ENCODE results near the gene PSG6. TPM values are rescaled to one million over a fixed set of nuclear protein-coding genes. Genes with fewer than 3 reads are reported as not detected.
"Not testable (repeated sequence)": the region's sequence is repeated elsewhere in the genome, so short reads cannot be mapped to it uniquely, and the experiment has no call there.

PSG6 gene
- total and polyA plus RNA-seq, 2 experiments from 2014 or later: 1.2 TPM; not detected in 1

DNA sequence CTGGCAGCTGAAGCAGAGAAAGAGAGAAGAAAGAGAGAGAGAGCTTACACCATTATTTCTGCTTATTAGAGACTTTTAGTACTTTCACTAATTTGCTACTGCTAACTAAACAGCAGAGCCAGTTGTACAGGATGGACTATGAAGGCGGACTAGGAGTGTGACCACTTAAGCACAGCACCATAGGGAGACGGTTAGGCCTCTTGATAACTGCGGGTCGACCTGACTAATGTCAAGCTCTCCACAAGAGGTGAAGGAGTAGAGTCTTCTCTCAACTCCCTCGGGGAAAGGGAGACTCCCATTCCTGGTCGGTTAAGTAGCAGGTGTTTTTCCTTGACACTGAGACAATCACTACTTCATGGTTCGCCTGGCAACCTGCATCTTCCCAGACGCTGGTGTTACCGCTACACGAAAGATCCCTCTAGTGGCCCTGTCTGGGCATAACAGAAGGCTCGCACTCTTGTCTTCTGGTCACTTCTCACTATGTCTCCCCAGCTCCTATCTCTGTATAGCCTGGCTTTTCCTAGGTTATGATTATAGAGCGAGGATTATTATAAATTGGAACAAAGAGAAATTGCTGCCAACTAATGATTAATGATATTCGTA is 24.6 kb upstream of the PSG6 start:
- WGBS, 2 experiments (ENCODE audit: low coverage in 1 of 2, low lambda C conversion rate in 2 of 2, missing lambda C conversion rate in 2 of 2): 40 to 43% methylated on average over 13 of the region's 13 CpGs
- Histone ChIP-seq H3K9ac (no peak overlapping the region), H3K4me3 (no peak overlapping the region), H3F3A (ENCODE audit: insufficient read depth) (peaks cover 5% of the 10 kb centered on the region; the same call in 1 of the 2 replicates), H2AFZ (no peak overlapping the region), H4K20me1 (ENCODE audit: insufficient read depth) (no peaks in the 10 kb centered on the region), H3K4me2 (ENCODE audit: unreplicated experiment) (no peak overlapping the region), H3K9me2 (ENCODE audit: insufficient read depth) (no peaks in the 10 kb centered on the region), H3K27ac (no peak overlapping the region), H3K36me3 (ENCODE audit: low read depth) (no peaks in the 10 kb centered on the region), H3K27me3 (replicated peaks; ENCODE audit: insufficient read depth) (no peaks in the 10 kb centered on the region), H3K4me1 (ENCODE audit: insufficient read depth) (peaks cover 4% of the 10 kb centered on the region; the same call in 1 of the 2 replicates), H3K9me3 (ENCODE audit: low read depth) (no peaks in the 10 kb centered on the region), H3K79me2 (ENCODE audit: insufficient read depth) (no peaks in the 10 kb centered on the region)
- in situ Hi-C loops (cut with MboI): no loop called here
- TF ChIP-seq EZH2phosphoT487 (IDR thresholded peaks at IDR 0.05; ENCODE audit: insufficient read depth, low read depth) (no peak), EZH2 (IDR thresholded peaks at IDR 0.05; ENCODE audit: insufficient read depth, poor library complexity, severe bottlenecking) (no peak)
- DNase-seq: peak; percentile 45

- H3K27ac ChIP-seq; H3K36me3 ChIP-seq (ENCODE audit: low read depth); in situ Hi-C loops (cut with MboI): not testable (repeated sequence)
These were observed 19.4 kb upstream of the PSG6 start, which contains the start of gene PSG7 for GRCh38 chr19:42937107-42937506. Gene PSG7, minus strand, starts transcription at chr19:42937207. Its CDS starts 131 bp downstream, at chr19:42937076.

GRCh38 chr19:42934726-42935125 is 17.0 kb upstream of the PSG6 start:
- DNase-seq: peak; percentile 11
- in situ Hi-C loops (cut with MboI): not testable (repeated sequence)
- peak overlapping the region; percentile 60 for H3K9ac ChIP-seq

More at GRCh38 chr19:42937107-42937506, 19.4 kb upstream of the PSG6 start, which contains the start of gene PSG7:
- not testable (repeated sequence) for H3K9me3 ChIP-seq (ENCODE audit: low read depth); H3K4me3 ChIP-seq; H3K79me2 ChIP-seq (ENCODE audit: insufficient read depth); H3K4me2 ChIP-seq (ENCODE audit: unreplicated experiment); H3K9ac ChIP-seq; H3K27me3 ChIP-seq (replicated peaks; ENCODE audit: insufficient read depth); H2AFZ ChIP-seq; H4K20me1 ChIP-seq (ENCODE audit: insufficient read depth); H3K9me2 ChIP-seq (ENCODE audit: insufficient read depth); DNase-seq
- peaks cover 24% of the 10 kb centered on the region for H3K4me1 ChIP-seq (ENCODE audit: insufficient read depth)
- 95 to 100% methylated on average over 3 of the region's 3 CpGs for WGBS, 2 experiments (ENCODE audit: low coverage in 1 of 2, low lambda C conversion rate in 2 of 2, missing lambda C conversion rate in 2 of 2)
- peaks cover 27% of the 10 kb centered on the region for H3F3A ChIP-seq (ENCODE audit: insufficient read depth)

DNA sequence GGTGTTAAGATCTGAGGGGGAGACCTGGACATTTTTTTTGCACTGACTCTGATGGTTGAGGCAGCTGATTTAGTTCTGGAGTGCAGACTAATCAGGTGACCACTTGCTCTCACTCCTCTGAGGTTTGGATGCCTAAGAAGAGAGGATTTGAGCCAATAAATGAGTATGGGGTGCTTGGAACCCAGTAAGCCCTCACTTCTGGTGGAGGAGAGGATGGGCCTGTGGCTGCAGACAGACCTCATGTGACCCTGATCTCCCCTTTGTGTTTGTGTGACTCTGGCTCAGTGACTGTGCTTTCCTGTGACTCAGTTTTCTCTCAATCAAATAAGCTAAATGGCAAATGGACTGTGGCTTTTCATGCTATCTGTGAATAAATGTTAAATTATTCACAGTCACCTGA is 16.5 kb upstream of the PSG6 start:
- peak; percentile 52 for DNase-seq
- H3K9me2 ChIP-seq (ENCODE audit: insufficient read depth); H3K36me3 ChIP-seq (ENCODE audit: low read depth); H3K4me3 ChIP-seq; H2AFZ ChIP-seq; H4K20me1 ChIP-seq (ENCODE audit: insufficient read depth); H3K79me2 ChIP-seq (ENCODE audit: insufficient read depth); H3K9me3 ChIP-seq (ENCODE audit: low read depth); in situ Hi-C loops (cut with MboI); H3K27me3 ChIP-seq (replicated peaks; ENCODE audit: insufficient read depth): not testable (repeated sequence)
- Histone ChIP-seq H3K9ac (peak overlapping the region; percentile 60), H3K4me2 (ENCODE audit: unreplicated experiment) (peak overlapping the region; percentile 46), H3K27ac (peak overlapping the region; percentile 98), H3F3A (ENCODE audit: insufficient read depth) (peaks cover 40% of the 10 kb centered on the region), H3K4me1 (ENCODE audit: insufficient read depth) (peaks cover 44% of the 10 kb centered on the region)

More at GRCh38 chr19:42934726-42935125, 17.0 kb upstream of the PSG6 start:
- H4K20me1 ChIP-seq (ENCODE audit: insufficient read depth); H3K27me3 ChIP-seq (replicated peaks; ENCODE audit: insufficient read depth); H3K79me2 ChIP-seq (ENCODE audit: insufficient read depth); H3K4me3 ChIP-seq; H3K4me2 ChIP-seq (ENCODE audit: unreplicated experiment); H3K36me3 ChIP-seq (ENCODE audit: low read depth); H3K9me2 ChIP-seq (ENCODE audit: insufficient read depth); H2AFZ ChIP-seq; H3K9me3 ChIP-seq (ENCODE audit: low read depth): not testable (repeated sequence)
- peaks cover 40% of the 10 kb centered on the region for H3F3A ChIP-seq (ENCODE audit: insufficient read depth)
- peaks cover 44% of the 10 kb centered on the region for H3K4me1 ChIP-seq (ENCODE audit: insufficient read depth)
- H3K27ac ChIP-seq: peak overlapping the region; percentile 98

- Histone ChIP-seq H3K27ac (peak overlapping the region; percentile 98), H3K9ac (peak overlapping the region; percentile 60), H3F3A (ENCODE audit: insufficient read depth) (peaks cover 40% of the 10 kb centered on the region), H3K4me1 (ENCODE audit: insufficient read depth) (peaks cover 44% of the 10 kb centered on the region), H3K4me2 (ENCODE audit: unreplicated experiment) (peak overlapping the region; percentile 46)
- H3K9me3 ChIP-seq (ENCODE audit: low read depth); H3K9me2 ChIP-seq (ENCODE audit: insufficient read depth); H2AFZ ChIP-seq; H3K27me3 ChIP-seq (replicated peaks; ENCODE audit: insufficient read depth); H3K4me3 ChIP-seq; H3K79me2 ChIP-seq (ENCODE audit: insufficient read depth); in situ Hi-C loops (cut with MboI); H3K36me3 ChIP-seq (ENCODE audit: low read depth); H4K20me1 ChIP-seq (ENCODE audit: insufficient read depth): not testable (repeated sequence)
- peak; percentile 9 for DNase-seq
- 62 to 72% methylated on average over 3 of the region's 3 CpGs for WGBS, 2 experiments (ENCODE audit: low coverage in 1 of 2, low lambda C conversion rate in 2 of 2, missing lambda C conversion rate in 2 of 2)
These were observed 15.7 kb upstream of the PSG6 start for GRCh38 chr19:42933412-42933811.

- in situ Hi-C loops (cut with MboI): not testable (repeated sequence)
These were observed 14.9 kb upstream of the PSG6 start for GRCh38 chr19:42932485-42933101.

GRCh38 chr19:42930214-42930613 is 12.5 kb upstream of the PSG6 start:
- H3K9me3 ChIP-seq (ENCODE audit: low read depth); H3K36me3 ChIP-seq (ENCODE audit: low read depth); H2AFZ ChIP-seq; H3K4me3 ChIP-seq; H3K9me2 ChIP-seq (ENCODE audit: insufficient read depth); H3K4me2 ChIP-seq (ENCODE audit: unreplicated experiment); H3K27me3 ChIP-seq (replicated peaks; ENCODE audit: insufficient read depth); H4K20me1 ChIP-seq (ENCODE audit: insufficient read depth); H3K9ac ChIP-seq; H3K79me2 ChIP-seq (ENCODE audit: insufficient read depth); in situ Hi-C loops (cut with MboI): not testable (repeated sequence)
- DNase-seq: peak; percentile 58
- Histone ChIP-seq H3K4me1 (ENCODE audit: insufficient read depth) (peaks cover 42% of the 10 kb centered on the region), H3F3A (ENCODE audit: insufficient read depth) (peaks cover 36% of the 10 kb centered on the region), H3K27ac (0 out of 2 replicates have a peak overlapping the region, but pooled peaks have one; percentile 98)
- 0 to 10% methylated on average over 1 of the region's 1 CpG for WGBS, 2 experiments (ENCODE audit: low coverage in 1 of 2, low lambda C conversion rate in 2 of 2, missing lambda C conversion rate in 2 of 2)

More at GRCh38 chr19:42932485-42933101, 14.9 kb upstream of the PSG6 start:
- H2AFZ ChIP-seq; H3K36me3 ChIP-seq (ENCODE audit: low read depth); H3K27me3 ChIP-seq (replicated peaks; ENCODE audit: insufficient read depth); H3K79me2 ChIP-seq (ENCODE audit: insufficient read depth); H3K9me3 ChIP-seq (ENCODE audit: low read depth); H3K4me3 ChIP-seq; H4K20me1 ChIP-seq (ENCODE audit: insufficient read depth); H3K9me2 ChIP-seq (ENCODE audit: insufficient read depth): not testable (repeated sequence)
- Histone ChIP-seq H3K9ac (peak overlapping the region; percentile 73), H3K27ac (peak overlapping the region; percentile 98), H3K4me1 (ENCODE audit: insufficient read depth) (peaks cover 44% of the 10 kb centered on the region), H3K4me2 (ENCODE audit: unreplicated experiment) (peak overlapping the region; percentile 21), H3F3A (ENCODE audit: insufficient read depth) (peaks cover 40% of the 10 kb centered on the region)
- peak; percentile 97 for DNase-seq
- WGBS, 2 experiments (ENCODE audit: low coverage in 1 of 2, low lambda C conversion rate in 2 of 2, missing lambda C conversion rate in 2 of 2): 0 to 2% methylated on average over 5 of the region's 5 CpGs
